Coronary artery (tissue), 2 donors: ENCODE data around the gene TOR4A.
A peak's percentile ranks its signal among the peaks of the same experiment; 100 is the strongest.

Experiments
- DNase-seq: peaks from one replicate; pipeline ENCODE4 v3.0.0-alpha.2; 2017; ENCODE audit warnings: low spot score
- H3K27ac ChIP-seq, 2 donors: fragments of 200-600 bp; sonication (generic); one replicate each; pipeline ENCODE4 v1.5.1; 2016 to 2019
- H3K4me3 ChIP-seq: fragments of 200-600 bp; sonication (generic); 2 replicates; pipeline ENCODE4 v1.5.1; 2016; ENCODE audit warnings: mild to moderate bottlenecking, moderate library complexity
- CTCF ChIP-seq: fragments of 200-600 bp; sonication (generic); IDR thresholded peaks from one replicate; pipeline ENCODE4 v1.5.1; 2019; ENCODE audit warnings: antibody characterized with exemption

The TOR4A gene

GRCh38 chr9:137266585-137267453, 10.7 kb upstream of the TOR4A start:
- TF ChIP-seq CTCF, result no peak
- H3K4me3 ChIP-seq, result no peak overlapping the region
- no peak for DNase-seq
- H3K27ac ChIP-seq, result no peak overlapping the region

GRCh38 chr9:137267933-137268355, 9.6 kb upstream of the TOR4A start:
- H3K4me3 ChIP-seq, result no peak overlapping the region
- H3K27ac ChIP-seq, result peak overlapping the region; percentile 21 to 77
- no peak for DNase-seq
- TF ChIP-seq CTCF, result no peak

GRCh38 chr9:137268538-137269201, 8.9 kb upstream of the TOR4A start:
- peak overlapping the region; percentile 7 for H3K4me3 ChIP-seq
- peak overlapping the region; percentile 21 to 77 for H3K27ac ChIP-seq
- no peak for TF ChIP-seq CTCF
- DNase-seq, result no peak

- Histone ChIP-seq H3K27ac (peak overlapping the region; percentile 57 to 77), H3K4me3 (peak overlapping the region; percentile 7)
- no peak for TF ChIP-seq CTCF
- no peak for DNase-seq
These were observed 8.2 kb upstream of the TOR4A start for GRCh38 chr9:137269231-137269772.

- H3K27ac ChIP-seq, result no peak overlapping the region
- H3K4me3 ChIP-seq, result no peak overlapping the region
- TF ChIP-seq CTCF, result no peak
- no peak for DNase-seq
These were observed 6.4 kb upstream of the TOR4A start for GRCh38 chr9:137270929-137271695.

GRCh38 chr9:137271696-137272076, 5.8 kb upstream of the TOR4A start:
- Histone ChIP-seq H3K4me3 (no peak overlapping the region), H3K27ac (no peak overlapping the region)
- TF ChIP-seq CTCF, result no peak
- no peak for DNase-seq
